Measurements from ENCODE around the gene GRIK1.

Gene GRIK1

GRCh38 chr21:29805105-29805504 lies 134.7 kb downstream of the GRIK1 start:
- DNase-seq (ENCODE audit: low spot score in 2 of 2) = no peak
- no peak for ATAC-seq (ENCODE audit: low read depth)
- H3K4me1 Mint-ChIP-seq = no peaks in the 10 kb centered on the region
- H3K4me3 Mint-ChIP-seq = no peak overlapping the region
- peaks cover 2% of the 10 kb centered on the region for H3K27me3 Mint-ChIP-seq
- no peaks in the 10 kb centered on the region for H3K36me3 Mint-ChIP-seq
- H3K27ac Mint-ChIP-seq = no peak overlapping the region
- H3K9me3 Mint-ChIP-seq = no peaks in the 10 kb centered on the region

GRCh38 chr21:29803191-29803590 lies 136.6 kb downstream of the GRIK1 start:
- ATAC-seq (ENCODE audit: low read depth) (no peak), DNase-seq (ENCODE audit: low spot score in 2 of 2) (no peak)
- no peak overlapping the region for H3K4me3 Mint-ChIP-seq
- H3K4me1 Mint-ChIP-seq = no peaks in the 10 kb centered on the region
- H3K27ac Mint-ChIP-seq = no peak overlapping the region
- H3K27me3 Mint-ChIP-seq = peaks cover 4% of the 10 kb centered on the region
- no peaks in the 10 kb centered on the region for H3K9me3 Mint-ChIP-seq
- no peaks in the 10 kb centered on the region for H3K36me3 Mint-ChIP-seq

GRCh38 chr21:29801122-29801521 lies 138.7 kb downstream of the GRIK1 start:
- no peak for DNase-seq (ENCODE audit: low spot score in 2 of 2)
- Mint-ChIP-seq H3K27me3 (peaks cover 4% of the 10 kb centered on the region), H3K4me1 (no peaks in the 10 kb centered on the region), H3K27ac (no peak overlapping the region), H3K36me3 (no peaks in the 10 kb centered on the region), H3K9me3 (no peaks in the 10 kb centered on the region), H3K4me3 (no peak overlapping the region)
- no peak for ATAC-seq (ENCODE audit: low read depth)

- DNase-seq (ENCODE audit: low spot score in 2 of 2) (no peak), ATAC-seq (ENCODE audit: low read depth) (no peak)
- H3K4me3 Mint-ChIP-seq = no peak overlapping the region
- H3K4me1 Mint-ChIP-seq = no peaks in the 10 kb centered on the region
- H3K27me3 Mint-ChIP-seq = peaks cover 4% of the 10 kb centered on the region
- no peaks in the 10 kb centered on the region for H3K36me3 Mint-ChIP-seq
- H3K27ac Mint-ChIP-seq = no peak overlapping the region
- no peaks in the 10 kb centered on the region for H3K9me3 Mint-ChIP-seq
Observed at GRCh38 chr21:29800056-29800455, 139.7 kb downstream of the GRIK1 start.

- H3K27ac Mint-ChIP-seq = no peak overlapping the region
- H3K4me1 Mint-ChIP-seq = no peaks in the 10 kb centered on the region
- no peaks in the 10 kb centered on the region for H3K9me3 Mint-ChIP-seq
- DNase-seq (ENCODE audit: low spot score in 2 of 2) (no peak), ATAC-seq (ENCODE audit: low read depth) (no peak)
- no peak overlapping the region for H3K4me3 Mint-ChIP-seq
- no peaks in the 10 kb centered on the region for H3K36me3 Mint-ChIP-seq
- H3K27me3 Mint-ChIP-seq = peaks cover 4% of the 10 kb centered on the region
Observed at GRCh38 chr21:29798840-29799239, 141.0 kb downstream of the GRIK1 start.

GRCh38 chr21:29797155-29797554 lies 142.6 kb downstream of the GRIK1 start:
- H3K27ac Mint-ChIP-seq = no peak overlapping the region
- no peaks in the 10 kb centered on the region for H3K4me1 Mint-ChIP-seq
- no peaks in the 10 kb centered on the region for H3K9me3 Mint-ChIP-seq
- DNase-seq (ENCODE audit: low spot score in 2 of 2) = no peak
- no peaks in the 10 kb centered on the region for H3K36me3 Mint-ChIP-seq
- H3K27me3 Mint-ChIP-seq = peaks cover 4% of the 10 kb centered on the region
- ATAC-seq (ENCODE audit: low read depth) = no peak
- H3K4me3 Mint-ChIP-seq = no peak overlapping the region

GRCh38 chr21:29793712-29794111 lies 146.1 kb downstream of the GRIK1 start:
- H3K9me3 Mint-ChIP-seq = no peaks in the 10 kb centered on the region

GRCh38 chr21:29789393-29789792 lies 150.4 kb downstream of the GRIK1 start:
- Mint-ChIP-seq H3K9me3 (no peaks in the 10 kb centered on the region), H3K4me3 (no peak overlapping the region), H3K36me3 (no peaks in the 10 kb centered on the region), H3K4me1 (no peaks in the 10 kb centered on the region), H3K27ac (no peak overlapping the region), H3K27me3 (peaks cover 1% of the 10 kb centered on the region)
- no peak for DNase-seq (ENCODE audit: low spot score in 2 of 2)
- no peak for ATAC-seq (ENCODE audit: low read depth)

More at GRCh38 chr21:29793712-29794111, 146.1 kb downstream of the GRIK1 start:
- no peak for DNase-seq (ENCODE audit: low spot score in 2 of 2)
- Mint-ChIP-seq H3K27ac (no peak overlapping the region), H3K4me1 (no peaks in the 10 kb centered on the region), H3K4me3 (no peak overlapping the region), H3K36me3 (no peaks in the 10 kb centered on the region), H3K27me3 (peaks cover 1% of the 10 kb centered on the region)
- ATAC-seq (ENCODE audit: low read depth) = no peak

GRCh38 chr21:29788752-29789151 lies 151.0 kb downstream of the GRIK1 start:
- no peaks in the 10 kb centered on the region for H3K36me3 Mint-ChIP-seq
- H3K4me3 Mint-ChIP-seq = no peak overlapping the region
- H3K27me3 Mint-ChIP-seq = peaks cover 1% of the 10 kb centered on the region
- DNase-seq (ENCODE audit: low spot score in 2 of 2) = no peak
- no peak for ATAC-seq (ENCODE audit: low read depth)
- H3K27ac Mint-ChIP-seq = no peak overlapping the region
- no peaks in the 10 kb centered on the region for H3K9me3 Mint-ChIP-seq
- H3K4me1 Mint-ChIP-seq = no peaks in the 10 kb centered on the region

- ATAC-seq (ENCODE audit: low read depth) (no peak), DNase-seq (ENCODE audit: low spot score in 2 of 2) (no peak)
- Mint-ChIP-seq H3K27me3 (peaks cover 1% of the 10 kb centered on the region), H3K27ac (no peak overlapping the region), H3K4me3 (no peak overlapping the region), H3K9me3 (no peaks in the 10 kb centered on the region), H3K4me1 (no peaks in the 10 kb centered on the region), H3K36me3 (no peaks in the 10 kb centered on the region)
Observed at GRCh38 chr21:29787361-29787909, 152.4 kb downstream of the GRIK1 start.

- Mint-ChIP-seq H3K27ac (no peak overlapping the region), H3K4me1 (no peaks in the 10 kb centered on the region), H3K27me3 (peaks cover 1% of the 10 kb centered on the region), H3K9me3 (no peaks in the 10 kb centered on the region), H3K36me3 (no peaks in the 10 kb centered on the region), H3K4me3 (no peak overlapping the region)
- ATAC-seq (ENCODE audit: low read depth) = no peak
- no peak for DNase-seq (ENCODE audit: low spot score in 2 of 2)
Observed at GRCh38 chr21:29786496-29787360, 153.1 kb downstream of the GRIK1 start.

GRCh38 chr21:29777160-29777559 lies 162.6 kb downstream of the GRIK1 start:
- DNase-seq (ENCODE audit: low spot score in 2 of 2) = no peak
- no peaks in the 10 kb centered on the region for H3K9me3 Mint-ChIP-seq
- no peak for ATAC-seq (ENCODE audit: low read depth)
- H3K27me3 Mint-ChIP-seq = peaks cover 2% of the 10 kb centered on the region
- no peak overlapping the region for H3K27ac Mint-ChIP-seq
- no peak overlapping the region for H3K4me3 Mint-ChIP-seq
- no peaks in the 10 kb centered on the region for H3K4me1 Mint-ChIP-seq
- H3K36me3 Mint-ChIP-seq = no peaks in the 10 kb centered on the region

- H3K4me1 Mint-ChIP-seq = no peaks in the 10 kb centered on the region
- no peak overlapping the region for H3K27ac Mint-ChIP-seq
- ATAC-seq (ENCODE audit: low read depth) = no peak
- no peak overlapping the region for H3K4me3 Mint-ChIP-seq
- no peak for DNase-seq (ENCODE audit: low spot score in 2 of 2)
- H3K36me3 Mint-ChIP-seq = no peaks in the 10 kb centered on the region
- H3K27me3 Mint-ChIP-seq = peaks cover 2% of the 10 kb centered on the region
- H3K9me3 Mint-ChIP-seq = no peaks in the 10 kb centered on the region
Observed at GRCh38 chr21:29775462-29775861, 164.3 kb downstream of the GRIK1 start.

GRCh38 chr21:29771491-29772066 lies 168.2 kb downstream of the GRIK1 start:
- DNase-seq (ENCODE audit: low spot score in 2 of 2) (no peak), ATAC-seq (ENCODE audit: low read depth) (no peak)
- Mint-ChIP-seq H3K36me3 (no peaks in the 10 kb centered on the region), H3K9me3 (no peaks in the 10 kb centered on the region), H3K4me1 (no peaks in the 10 kb centered on the region), H3K4me3 (no peak overlapping the region), H3K27ac (no peak overlapping the region), H3K27me3 (peaks cover 4% of the 10 kb centered on the region)

Data from memory B cell (primary cell).